Transverse colon (tissue), 3 donors: Measurements from ENCODE around the gene TRAIP.

Source experiments
- POLR2A ChIP-seq: fragments of 450-650 bp; IDR thresholded peaks from one replicate; pipeline ENCODE4 v1.6.1; 2016; ENCODE audit warnings: antibody characterized with exemption, mild to moderate bottlenecking, moderate library complexity
- TF ChIP-seq, protein P1 (sequence below), 5 experiments: fragments of 200-600 bp in 3 of 5; fragments of 450-650 bp in 2 of 5; sonication (generic) in 3 of 5; IDR thresholded peaks; 1 replicate in 2 of 5; 2 replicates in 3 of 5; pipeline ENCODE4 v1.5.1; 2016 to 2017; ENCODE audit warnings: antibody characterized with exemption in 5 of 5, inconsistent platforms in 3 of 5, mild to moderate bottlenecking in 2 of 5, moderate library complexity in 1 of 5

DNA sequence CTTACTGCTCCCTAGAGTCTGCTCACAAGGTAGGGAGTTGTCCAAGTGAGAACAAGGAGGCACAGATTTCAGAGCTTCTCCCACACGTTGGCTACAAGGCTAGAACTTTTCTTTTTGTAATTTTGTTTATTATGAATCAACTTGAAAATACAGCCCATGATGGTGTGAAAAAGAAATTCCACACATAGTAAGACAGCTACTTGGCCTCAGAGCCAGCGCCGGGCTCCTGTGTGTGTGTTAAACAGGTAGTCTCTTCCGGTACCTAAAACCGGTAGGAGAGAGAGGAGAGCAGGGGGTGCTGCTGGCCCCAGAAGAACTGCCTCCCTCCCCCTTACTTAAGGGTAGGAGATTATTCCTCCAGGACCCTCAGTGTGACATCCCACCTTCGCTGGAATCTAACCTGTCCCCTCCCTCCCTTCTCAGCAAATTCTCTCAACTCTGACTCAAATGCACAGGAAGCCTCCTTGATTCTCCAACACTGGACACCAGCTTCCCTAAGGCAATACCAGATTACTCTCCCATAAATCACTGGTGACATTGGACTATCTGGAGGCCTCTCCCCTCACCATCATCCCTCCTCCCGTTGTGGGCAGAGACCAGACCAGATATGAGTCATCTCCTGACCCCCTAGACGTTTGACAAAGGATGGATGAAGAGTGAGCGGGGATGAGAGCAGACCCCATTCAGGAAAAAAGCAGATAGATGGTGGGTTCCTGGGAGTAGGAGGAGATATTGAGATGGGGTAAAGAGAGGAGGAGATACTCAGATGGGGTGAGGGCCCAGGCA, 65.5 kb downstream of the TRAIP start:
- no peak for TF ChIP-seq POLR2A
- TF ChIP-seq, protein P1, sequence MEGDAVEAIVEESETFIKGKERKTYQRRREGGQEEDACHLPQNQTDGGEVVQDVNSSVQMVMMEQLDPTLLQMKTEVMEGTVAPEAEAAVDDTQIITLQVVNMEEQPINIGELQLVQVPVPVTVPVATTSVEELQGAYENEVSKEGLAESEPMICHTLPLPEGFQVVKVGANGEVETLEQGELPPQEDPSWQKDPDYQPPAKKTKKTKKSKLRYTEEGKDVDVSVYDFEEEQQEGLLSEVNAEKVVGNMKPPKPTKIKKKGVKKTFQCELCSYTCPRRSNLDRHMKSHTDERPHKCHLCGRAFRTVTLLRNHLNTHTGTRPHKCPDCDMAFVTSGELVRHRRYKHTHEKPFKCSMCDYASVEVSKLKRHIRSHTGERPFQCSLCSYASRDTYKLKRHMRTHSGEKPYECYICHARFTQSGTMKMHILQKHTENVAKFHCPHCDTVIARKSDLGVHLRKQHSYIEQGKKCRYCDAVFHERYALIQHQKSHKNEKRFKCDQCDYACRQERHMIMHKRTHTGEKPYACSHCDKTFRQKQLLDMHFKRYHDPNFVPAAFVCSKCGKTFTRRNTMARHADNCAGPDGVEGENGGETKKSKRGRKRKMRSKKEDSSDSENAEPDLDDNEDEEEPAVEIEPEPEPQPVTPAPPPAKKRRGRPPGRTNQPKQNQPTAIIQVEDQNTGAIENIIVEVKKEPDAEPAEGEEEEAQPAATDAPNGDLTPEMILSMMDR (IDR thresholded peaks at IDR 0.05): no peak
